Glomerular visceral epithelial cell (primary cell): Measurements from ENCODE around the gene HBE1.
"Not testable (repeated sequence)": the region's sequence is repeated elsewhere in the genome, so short reads cannot be mapped to it uniquely, and the experiment has no call there.

Experiments
- DNase-seq: peaks from one replicate; pipeline ENCODE4 v3.0.0-alpha.2; 2016; ENCODE audit errors: extremely low spot score

HBE1 gene

DNA sequence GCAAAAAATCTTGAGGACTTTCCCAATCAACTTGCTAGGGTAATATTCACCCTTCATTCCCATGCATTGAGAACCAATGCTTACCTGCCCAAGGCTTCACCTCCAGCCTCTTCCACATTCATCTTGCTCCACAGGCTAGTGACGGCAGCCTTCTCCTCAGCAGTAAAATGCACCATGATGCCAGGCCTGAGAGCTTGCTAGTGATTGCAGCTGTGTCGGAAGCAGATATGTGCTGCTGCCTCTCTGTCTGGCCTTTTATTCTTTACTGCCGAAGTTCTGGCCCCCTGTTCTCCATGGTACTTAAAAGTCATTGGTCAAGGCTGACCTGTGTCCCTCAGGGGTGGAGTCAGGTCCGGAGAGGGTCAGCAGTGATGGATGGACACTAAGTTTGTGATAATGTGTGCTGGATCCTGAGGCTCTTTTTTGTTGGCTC, at the start of gene HBE1:
Gene HBE1 (minus strand): TSS at position 231 of the 433 bp plus-strand sequence. CDS start 55 bp downstream, at position 176.
- no peak for DNase-seq

DNA sequence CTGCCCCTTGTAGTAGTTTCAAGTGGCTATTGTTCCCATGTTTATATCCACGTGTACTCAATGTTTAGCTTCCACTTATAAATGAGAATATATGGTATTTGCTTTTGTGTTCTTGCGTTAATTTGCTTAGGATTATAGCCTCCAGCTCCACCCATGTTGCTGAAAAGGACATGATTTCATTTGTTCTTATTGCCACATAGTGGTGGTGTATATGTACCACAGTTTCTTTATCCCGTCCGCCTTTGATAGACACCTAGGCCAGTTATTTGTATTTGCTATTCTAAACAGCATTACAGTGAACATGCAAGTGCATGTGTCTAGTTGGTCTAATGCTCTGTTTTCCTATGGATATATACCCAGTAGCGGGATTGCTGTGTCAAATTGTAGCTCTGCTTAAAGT, 47.5 kb upstream of the HBE1 start:
- no peak for DNase-seq

DNA sequence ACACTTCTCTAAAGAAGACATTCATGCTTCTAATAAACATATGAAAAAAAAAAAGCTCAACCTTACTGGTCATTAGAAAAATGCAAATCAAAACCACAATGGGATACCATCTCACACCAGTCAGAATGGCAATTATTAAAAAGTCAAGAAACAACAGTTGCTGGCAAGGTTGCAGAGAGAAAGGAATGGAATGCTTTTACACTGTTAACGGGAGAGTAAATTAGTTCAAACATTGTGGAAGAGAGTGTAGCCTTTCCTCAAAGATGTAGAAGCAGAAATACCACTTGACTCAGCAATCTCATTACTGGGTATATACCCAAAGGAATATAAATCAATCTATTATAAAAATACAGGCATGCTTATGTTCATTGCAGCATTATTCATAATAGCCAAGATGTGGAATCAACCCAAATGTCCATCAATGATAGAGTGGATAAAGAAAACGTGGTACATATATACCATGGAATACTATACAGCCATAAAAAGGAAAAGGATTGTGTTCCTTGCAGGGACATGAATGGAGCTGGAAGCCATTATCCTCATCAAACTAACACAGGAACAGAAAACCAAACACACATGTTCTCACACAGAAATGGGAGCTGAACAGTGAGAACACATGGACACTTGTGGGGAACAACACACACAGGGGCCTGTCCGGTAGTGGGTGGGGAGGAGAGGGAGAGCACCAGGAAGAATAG, 43.7 kb upstream of the HBE1 start:
- DNase-seq = not testable (repeated sequence)

DNA sequence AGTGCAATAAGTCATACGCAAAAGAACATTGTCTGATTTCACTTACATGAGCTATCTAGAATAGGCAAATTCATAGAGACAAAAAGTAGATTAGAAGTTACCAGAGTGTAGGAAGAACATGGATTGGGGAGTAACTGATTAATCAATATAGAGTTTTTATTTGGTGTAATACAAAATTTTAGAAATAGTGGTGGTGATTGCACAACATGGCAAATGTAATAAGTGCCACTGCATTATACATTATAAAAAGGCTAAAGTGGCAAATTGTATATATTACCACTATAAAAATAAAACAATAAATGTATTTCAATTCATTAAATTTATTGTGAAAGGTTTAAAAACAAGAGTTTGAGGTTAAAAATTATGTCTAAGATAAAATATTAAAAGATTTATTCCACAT, 40.7 kb upstream of the HBE1 start:
- no peak for DNase-seq

DNA sequence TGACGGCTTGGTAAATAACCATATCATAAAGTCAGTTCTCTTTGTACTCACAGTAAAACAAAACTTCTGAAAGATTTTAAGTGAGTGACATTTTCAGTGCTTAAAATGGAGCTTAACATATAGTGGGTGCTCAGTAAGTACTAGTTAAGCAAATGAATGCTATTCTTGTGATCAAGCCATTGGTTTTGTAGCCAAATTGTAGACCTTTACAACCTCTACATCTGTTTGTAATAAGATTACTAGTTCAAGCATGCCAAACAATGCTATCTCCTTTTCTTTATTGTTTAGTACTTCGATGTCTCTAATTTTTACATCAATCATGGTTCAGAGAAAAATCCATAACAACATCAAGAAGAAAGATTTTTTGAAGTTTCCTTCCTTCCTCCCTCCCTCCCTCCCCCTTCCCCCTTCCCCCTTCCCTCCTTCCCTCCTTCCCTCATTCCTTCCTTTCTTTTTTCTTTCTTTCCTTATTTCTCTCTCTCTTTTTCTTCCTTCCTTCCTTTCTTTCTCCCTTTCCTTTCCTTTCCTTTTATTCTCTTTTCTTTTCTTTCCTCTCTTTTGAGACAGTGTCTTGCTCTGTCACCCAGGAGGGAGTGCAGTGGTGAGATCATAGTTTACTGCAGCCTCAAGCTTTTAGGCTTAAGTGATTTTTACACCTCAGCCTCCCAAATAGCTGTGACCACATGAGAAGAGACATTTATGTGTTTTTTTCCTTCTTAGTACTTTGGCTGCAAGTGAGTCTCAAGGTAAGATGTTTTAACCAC, 37.7 kb upstream of the HBE1 start:
- no peak for DNase-seq

DNA sequence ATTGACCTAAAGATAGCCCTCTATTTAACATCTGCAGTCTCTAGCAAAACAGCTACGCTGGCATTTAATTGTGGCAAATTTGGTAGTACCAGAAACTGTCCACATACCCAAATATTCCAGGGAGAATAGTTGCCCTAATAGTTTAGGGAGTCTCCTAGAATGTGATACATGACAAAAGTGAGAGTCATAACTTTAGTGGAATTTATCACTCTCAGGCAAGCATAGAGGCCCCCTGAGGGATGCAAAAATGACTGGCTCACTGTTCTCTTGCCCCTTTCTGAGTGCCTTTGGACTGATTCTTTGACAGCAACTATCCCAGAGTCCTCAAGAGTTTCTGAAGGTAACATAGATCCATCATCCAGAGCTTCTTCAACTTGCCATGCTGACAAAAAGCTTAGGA, 34.3 kb upstream of the HBE1 start:
- no peak for DNase-seq

DNA sequence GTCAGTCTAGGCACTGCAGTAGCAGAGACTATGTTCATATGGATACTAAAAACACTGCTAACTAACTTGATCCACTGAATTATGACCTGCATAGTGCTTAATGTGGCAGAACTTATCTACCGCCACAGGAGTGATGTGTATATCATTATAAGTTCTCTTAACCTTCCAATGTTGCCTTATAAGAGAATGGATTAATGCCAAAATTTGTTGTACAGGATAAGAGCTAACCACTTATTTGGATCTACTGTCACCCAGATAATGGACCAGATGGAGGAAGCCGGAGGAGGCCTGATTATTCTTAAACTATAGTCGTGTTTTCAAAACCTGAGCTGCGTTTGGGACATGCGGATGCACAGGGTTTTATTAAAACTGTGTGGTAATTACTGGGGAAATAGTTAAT, 33.9 kb upstream of the HBE1 start:
- DNase-seq = no peak

DNA sequence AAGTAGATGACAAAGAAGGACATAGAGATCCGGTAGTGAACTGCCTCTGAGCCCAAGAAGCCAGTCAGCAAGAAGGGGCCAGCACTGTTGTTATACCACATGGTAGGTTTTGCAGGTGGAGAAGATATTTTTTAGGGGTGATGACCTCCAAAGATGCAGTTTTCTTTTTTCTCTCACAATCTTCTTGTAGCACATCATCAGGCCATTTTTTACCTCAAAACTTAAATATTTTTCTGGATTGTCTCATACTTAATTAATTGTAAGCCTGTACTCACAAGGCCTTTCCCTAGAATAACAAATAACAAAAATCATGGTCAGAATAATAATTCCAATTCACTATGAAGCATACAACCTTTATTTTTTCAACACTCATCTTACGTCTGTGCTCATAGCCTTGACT, 32.1 kb upstream of the HBE1 start, which contains the start of gene OR51B4:
Gene OR51B4 (minus strand): TSS at position 101 of the 400 bp plus-strand sequence. CDS start 0 bp downstream, at position 101.
- DNase-seq = no peak

DNA sequence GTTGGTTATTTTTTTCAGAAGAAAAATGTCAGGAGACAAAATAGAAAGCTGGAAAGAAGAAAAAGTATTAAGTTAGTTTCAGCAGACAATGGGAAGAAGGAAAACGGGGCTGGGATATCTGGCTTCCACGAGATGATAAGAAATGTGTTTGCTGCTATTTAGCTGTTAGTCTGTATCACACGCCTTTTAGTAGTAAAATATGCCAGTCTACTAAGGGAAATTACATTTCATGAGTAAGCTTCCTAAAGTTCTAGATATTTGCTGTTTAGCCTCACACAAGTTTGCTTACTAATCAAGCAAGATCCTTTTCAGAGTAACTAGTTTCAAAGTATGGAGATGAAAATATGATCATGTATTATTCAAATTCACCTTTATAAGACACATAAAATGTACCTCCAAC, 30.5 kb upstream of the HBE1 start:
- no peak for DNase-seq

DNA sequence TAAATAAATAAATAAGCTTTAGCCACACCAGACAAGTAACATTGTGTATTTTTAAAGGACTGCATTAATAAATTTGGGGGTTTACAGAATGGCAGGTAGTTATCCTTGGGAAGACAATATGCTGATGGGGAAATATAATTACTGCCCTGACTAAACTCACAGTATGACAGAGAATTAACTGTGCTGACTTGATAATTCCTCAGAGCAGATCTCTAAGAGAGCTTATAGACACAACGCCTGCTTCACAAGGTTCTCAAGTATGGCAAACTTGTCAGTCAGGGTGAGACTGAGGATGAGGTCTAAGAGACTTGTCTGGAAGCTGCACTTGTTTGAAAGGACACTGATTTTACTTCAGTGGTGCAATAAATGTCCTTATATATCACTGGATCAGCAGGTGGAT, 28.7 kb upstream of the HBE1 start:
- no peak for DNase-seq

DNA sequence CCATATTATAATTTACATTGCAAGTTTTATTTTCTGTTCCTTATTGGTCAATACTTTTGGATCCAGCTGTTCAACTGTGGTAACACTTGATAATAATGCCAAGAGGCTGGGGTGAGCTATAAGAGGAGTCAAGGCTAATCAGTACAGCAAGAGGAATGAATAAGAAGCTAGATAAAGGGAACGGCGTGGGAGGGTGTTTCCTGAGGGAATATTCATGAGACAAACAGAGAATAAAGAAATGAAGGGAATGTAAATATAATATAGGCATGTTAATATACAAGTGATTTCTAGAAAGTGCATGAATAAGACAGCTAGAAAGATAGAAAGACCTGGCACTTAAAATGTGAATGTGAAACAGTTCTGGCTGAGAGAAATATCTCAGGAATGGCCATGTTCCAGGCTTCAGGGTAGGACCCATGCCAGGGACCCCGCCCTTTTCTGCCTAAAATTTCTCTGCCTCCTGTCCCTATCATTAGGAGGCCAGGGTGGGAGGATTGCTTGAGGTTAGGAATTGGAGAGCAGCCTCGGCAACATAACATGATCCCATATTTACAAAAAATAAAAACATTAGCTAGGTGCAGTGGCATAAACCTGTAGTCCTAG, 28.1 kb upstream of the HBE1 start:
- no peak for DNase-seq

DNA sequence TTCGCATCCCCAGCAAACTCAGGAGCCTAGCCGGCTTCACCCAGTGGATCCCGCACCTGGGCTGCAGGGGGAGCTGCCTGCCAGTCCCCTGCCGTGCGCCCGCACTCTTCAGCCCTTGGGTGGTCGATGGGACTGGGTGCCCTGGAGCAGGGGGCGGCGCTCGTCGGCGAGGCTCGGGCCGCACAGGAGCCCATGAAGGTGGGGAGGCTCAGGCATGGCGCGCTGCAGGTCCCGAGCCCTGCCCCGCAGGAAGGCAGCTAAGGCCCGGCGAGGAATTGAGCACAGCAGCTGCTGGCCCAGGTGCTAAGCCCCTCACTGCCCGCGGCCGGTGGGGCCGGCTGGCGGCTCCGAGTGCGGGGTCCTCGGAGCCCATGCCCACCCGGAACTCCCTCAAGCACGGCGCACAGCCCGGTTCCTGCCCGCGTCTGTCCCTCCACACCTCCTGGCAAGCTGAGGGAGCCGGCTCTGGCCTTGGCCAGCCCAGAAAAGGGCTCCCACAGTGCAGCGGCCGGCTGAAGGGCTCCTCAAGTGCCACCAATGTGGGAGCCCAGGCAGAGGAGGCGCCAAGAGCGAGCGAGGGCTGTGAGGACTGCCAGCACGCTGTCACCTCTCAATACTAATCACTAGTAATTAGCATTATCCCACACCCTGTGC, 24.7 kb upstream of the HBE1 start:
- DNase-seq = not testable (repeated sequence)

DNA sequence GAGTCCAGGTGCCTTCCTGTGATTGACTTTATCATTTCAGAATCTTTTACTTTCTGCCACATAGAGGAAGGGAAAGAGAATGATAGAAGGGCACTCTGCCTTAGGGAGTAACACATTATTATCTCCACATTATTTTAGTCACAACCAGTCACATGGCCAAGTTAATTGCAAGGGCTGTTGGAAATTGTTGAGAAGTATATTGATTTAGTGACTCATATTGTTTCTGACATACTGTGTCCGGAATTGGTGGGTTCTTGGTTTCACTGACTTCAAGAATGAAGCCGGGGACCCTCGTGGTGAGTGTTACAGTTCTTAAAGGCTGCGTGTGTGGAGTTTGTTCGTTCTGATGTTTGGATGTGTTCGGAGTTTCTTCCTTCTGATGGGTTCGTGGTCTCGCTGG, 23.3 kb upstream of the HBE1 start:
- DNase-seq = no peak

DNA sequence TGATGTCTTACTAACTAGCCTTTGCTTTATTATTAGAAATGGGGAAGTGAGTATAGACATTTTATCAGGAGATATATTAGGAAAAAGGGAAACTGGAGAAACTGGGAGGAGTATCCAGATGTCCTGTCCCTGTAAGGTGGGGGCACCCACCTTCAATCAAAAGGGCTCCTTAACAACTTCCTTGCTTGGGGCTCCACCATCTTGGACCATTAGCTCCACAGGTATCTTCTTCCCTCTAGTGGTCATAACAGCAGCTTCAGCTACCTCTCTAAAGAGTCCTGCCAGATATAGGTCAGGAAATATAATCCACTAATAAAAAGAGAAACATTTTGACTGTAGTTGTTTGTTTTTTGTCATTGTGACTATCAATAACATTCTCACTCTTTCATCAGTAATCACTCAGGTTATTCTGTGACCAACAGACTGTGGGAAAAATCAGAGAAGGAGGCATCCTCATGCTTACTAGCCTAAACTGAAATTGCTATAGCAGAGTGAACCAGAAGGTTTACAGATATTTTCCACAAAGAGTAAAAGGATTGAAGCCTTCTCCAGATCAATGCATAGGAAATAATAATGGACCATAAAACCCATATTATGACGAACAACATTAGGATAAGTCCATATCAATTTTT, 21.6 kb upstream of the HBE1 start:
- DNase-seq = peak; percentile 48

DNA sequence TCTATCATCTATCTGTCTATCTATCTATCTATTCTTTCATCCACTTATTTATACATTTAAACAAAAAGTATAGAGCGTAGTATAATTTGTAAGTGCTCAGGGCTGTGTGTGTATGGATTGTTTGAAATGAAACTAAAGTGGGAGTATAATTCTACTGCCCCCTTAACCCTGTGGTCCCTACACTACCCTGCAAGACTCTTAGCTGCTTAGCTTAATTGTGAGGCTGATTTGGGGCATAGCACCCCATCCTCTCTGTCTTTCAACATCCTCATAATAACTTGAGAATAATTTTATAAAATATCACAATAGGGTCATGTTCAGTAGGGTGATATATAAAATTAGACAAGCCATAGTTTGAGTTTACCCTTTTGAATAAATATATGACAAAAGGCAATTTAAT, 20.4 kb upstream of the HBE1 start:
- no peak for DNase-seq

DNA sequence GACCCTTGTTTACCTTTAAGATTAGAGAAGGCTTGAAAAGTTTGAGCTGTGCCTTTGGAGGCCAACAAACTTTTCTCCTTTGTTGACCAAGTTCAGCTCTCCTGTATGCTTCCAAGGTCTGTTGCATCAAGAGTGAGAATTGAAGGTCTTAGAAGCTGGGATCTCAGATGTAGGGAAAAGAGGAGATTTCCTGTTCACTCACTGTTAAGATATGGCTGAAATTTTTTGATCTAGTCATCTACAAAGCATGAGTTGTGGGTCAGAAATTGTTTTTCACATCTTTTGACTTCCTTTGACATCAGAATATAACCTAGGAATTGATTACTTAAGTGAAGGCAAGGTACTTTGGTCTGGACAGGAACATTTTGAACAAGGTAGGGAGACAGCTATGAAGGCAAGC, 20.0 kb upstream of the HBE1 start:
- DNase-seq = no peak

DNA sequence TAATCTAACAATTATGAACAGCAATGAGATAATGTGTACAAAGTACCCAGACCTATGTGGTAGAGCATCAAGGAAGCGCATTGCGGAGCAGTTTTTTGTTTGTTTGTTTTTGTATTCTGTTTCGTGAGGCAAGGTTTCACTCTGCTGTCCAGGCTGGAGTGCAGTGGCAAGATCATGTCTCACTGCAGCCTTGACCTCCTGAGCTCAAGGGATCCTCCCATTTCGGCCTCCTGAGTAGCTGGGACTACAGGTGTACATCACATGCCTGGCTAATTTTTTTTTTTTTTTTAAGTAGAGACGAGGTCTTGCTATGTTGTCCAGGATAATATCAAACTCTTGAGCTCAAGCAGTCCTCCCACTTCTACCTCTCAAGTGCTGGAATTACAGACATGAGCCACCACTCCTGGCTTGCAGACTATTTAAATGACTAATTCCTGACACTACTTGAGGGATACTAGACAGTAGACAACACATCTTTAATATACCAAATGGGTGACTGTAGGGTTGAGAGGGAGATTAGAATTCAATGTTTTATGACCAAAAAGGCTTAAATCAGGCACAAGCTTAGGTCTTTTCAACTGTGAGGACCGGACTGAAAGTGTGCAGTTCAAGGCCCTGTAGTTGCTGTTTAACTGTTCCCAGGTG, 19.3 kb upstream of the HBE1 start:
- DNase-seq = no peak

DNA sequence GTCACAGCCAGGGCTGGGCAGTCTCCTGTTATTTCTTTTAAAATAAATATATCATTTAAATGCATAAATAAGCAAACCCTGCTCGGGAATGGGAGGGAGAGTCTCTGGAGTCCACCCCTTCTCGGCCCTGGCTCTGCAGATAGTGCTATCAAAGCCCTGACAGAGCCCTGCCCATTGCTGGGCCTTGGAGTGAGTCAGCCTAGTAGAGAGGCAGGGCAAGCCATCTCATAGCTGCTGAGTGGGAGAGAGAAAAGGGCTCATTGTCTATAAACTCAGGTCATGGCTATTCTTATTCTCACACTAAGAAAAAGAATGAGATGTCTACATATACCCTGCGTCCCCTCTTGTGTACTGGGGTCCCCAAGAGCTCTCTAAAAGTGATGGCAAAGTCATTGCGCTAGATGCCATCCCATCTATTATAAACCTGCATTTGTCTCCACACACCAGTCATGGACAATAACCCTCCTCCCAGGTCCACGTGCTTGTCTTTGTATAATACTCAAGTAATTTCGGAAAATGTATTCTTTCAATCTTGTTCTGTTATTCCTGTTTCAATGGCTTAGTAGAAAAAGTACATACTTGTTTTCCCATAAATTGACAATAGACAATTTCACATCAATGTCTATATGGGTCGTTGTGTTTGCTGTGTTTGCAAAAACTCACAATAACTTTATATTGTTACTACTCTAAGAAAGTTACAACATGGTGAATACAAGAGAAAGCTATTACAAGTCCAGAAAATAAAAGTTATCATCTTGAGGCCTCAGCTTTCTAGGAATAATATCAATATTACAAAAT, 18.6 kb upstream of the HBE1 start:
- DNase-seq = no peak

DNA sequence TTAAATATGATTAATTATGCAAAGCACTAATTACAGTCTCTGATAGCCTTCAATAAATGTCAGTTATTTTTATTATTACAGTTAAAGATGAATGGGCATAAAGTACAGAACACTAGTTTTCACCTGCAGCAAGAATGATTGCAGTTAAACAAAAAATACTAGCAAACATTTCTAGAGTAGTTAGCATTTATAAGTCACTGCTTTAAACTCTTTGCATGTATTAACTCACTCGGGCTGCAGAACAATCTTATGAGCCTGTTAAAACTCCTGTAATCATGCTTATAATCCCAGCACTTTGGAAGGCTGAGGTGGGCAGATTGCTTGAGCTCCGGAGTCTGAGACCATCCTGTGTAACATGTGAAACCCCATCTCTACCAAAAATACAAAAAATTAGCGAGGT, 17.2 kb upstream of the HBE1 start:
- no peak for DNase-seq

DNA sequence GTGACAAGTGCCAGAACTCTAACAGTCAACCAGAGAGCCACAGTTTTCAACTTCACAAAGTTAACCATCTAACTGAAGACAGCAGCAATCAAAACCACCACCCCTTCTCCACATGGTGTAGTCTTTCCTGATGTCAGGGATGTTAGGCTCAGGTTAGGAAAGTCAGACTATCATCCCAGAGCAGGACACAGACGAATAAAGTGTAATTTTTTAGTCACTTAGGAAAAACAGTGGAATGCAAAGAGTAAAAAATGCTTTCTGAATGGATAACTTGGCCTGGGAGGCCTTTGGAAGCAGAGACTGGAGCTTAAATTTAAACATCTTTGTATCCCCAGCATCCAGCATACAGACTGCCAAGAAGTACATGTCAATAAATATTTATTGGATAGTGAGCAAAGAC, 16.6 kb upstream of the HBE1 start:
- no peak for DNase-seq
